WERI-Rb-1 (cell line): Measurements from ENCODE around the gene NCOA1.

Experiments used
- DNase-seq: peaks from one replicate; pipeline ENCODE4 v3.0.0-alpha.2; 2020
- H3K27ac ChIP-seq: fragments of 250-450 bp; sonication (Bioruptor Pico); 2 replicates; pipeline ENCODE4 v1.5.1; 2020; ENCODE audit warnings: mild to moderate bottlenecking, moderate library complexity
- H3K27me3 ChIP-seq: fragments of 250-450 bp; sonication (Bioruptor Pico); 2 replicates; pipeline ENCODE4 v1.5.1; 2021; ENCODE audit warnings: mild to moderate bottlenecking, low read depth, moderate library complexity; ENCODE audit not compliant: insufficient read depth, severe bottlenecking
- H3K36me3 ChIP-seq: fragments of 250-450 bp; sonication (Bioruptor Pico); 2 replicates; pipeline ENCODE4 v1.5.1; 2020; ENCODE audit warnings: mild to moderate bottlenecking, moderate library complexity
- H3K4me3 ChIP-seq: 2 replicates; pipeline ENCODE4 v1.5.1; 2011; ENCODE audit warnings: low read depth, mild to moderate bottlenecking, control low read depth, low read length
- H3K9me3 ChIP-seq: fragments of 250-450 bp; sonication (Bioruptor Pico); 2 replicates; pipeline ENCODE4 v1.5.1; 2021; ENCODE audit warnings: mild to moderate bottlenecking, moderate library complexity; ENCODE audit not compliant: severe bottlenecking
- TF ChIP-seq, protein P1 (sequence below): IDR thresholded peaks from 2 replicates; pipeline ENCODE4 v1.5.1; 2011; ENCODE audit warnings: low read depth, mild to moderate bottlenecking, control low read depth, inconsistent platforms, low read length

Gene NCOA1

DNA sequence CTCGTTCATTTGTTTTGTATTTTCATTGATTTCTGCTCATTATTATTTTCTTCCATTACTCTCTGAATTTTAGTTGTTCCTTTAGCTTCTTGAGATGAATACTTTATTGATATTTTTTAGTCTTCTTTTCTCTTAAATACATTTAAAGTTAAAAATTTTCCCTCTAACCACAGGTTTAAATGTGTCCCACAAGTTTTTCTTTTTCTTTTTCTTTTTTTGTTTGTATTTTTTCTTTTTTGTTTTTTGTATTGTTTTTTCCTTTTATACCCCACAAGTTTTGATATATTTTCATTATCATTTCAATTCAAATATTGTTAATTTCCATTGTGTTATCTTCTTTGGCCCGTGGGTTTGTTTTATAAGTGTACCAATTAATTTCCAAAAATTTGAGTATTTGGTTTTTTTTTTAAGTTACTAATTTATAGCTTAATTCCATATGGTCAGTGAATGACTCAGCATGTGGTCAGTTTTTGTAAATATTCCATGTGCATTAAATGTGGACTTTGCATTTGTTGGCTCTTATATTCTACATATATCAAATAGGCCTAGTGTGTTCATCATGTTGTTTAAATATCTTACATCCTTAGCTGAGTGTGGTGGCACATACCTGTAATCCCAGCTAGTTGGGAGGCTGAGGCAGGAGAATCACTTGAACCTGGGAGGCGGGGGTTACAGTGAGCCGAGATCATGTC lies 318.4 kb downstream of the NCOA1 start:
- Histone ChIP-seq H3K9me3 (peaks cover 6% of the 10 kb centered on the region), H3K27ac (no peak overlapping the region), H3K27me3 (no peaks in the 10 kb centered on the region), H3K36me3 (peaks cover 54% of the 10 kb centered on the region), H3K4me3 (no peak overlapping the region)
- DNase-seq: no peak
- TF ChIP-seq, protein P1, sequence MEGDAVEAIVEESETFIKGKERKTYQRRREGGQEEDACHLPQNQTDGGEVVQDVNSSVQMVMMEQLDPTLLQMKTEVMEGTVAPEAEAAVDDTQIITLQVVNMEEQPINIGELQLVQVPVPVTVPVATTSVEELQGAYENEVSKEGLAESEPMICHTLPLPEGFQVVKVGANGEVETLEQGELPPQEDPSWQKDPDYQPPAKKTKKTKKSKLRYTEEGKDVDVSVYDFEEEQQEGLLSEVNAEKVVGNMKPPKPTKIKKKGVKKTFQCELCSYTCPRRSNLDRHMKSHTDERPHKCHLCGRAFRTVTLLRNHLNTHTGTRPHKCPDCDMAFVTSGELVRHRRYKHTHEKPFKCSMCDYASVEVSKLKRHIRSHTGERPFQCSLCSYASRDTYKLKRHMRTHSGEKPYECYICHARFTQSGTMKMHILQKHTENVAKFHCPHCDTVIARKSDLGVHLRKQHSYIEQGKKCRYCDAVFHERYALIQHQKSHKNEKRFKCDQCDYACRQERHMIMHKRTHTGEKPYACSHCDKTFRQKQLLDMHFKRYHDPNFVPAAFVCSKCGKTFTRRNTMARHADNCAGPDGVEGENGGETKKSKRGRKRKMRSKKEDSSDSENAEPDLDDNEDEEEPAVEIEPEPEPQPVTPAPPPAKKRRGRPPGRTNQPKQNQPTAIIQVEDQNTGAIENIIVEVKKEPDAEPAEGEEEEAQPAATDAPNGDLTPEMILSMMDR: no peak

DNA sequence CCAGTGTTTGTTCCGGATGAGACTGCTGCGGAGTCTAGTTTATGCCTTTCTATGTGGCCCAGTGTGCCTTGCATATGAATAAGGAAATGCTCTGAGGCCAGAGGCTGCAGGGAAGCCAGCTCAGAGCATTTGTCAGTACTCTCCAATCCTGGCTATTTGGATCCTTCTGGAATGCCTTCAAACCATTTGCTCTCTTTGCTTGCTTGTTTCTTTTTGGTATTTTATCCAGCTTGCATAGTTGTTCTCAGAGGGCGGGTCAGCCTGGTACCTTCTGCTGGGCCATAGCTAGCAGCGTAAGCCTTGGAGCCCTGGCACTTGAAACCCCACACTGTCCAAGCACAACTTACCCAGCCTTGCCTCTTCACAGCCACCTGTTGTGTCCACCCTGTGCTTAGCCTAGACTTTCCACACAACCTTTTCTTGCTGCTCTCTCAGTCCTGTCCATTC lies 322.7 kb downstream of the NCOA1 start:
- Histone ChIP-seq H3K27me3 (no peaks in the 10 kb centered on the region), H3K9me3 (no peaks in the 10 kb centered on the region), H3K27ac (no peak overlapping the region), H3K36me3 (peaks cover 62% of the 10 kb centered on the region), H3K4me3 (no peak overlapping the region)
- no peak for DNase-seq
- TF ChIP-seq, protein P1: no peak

DNA sequence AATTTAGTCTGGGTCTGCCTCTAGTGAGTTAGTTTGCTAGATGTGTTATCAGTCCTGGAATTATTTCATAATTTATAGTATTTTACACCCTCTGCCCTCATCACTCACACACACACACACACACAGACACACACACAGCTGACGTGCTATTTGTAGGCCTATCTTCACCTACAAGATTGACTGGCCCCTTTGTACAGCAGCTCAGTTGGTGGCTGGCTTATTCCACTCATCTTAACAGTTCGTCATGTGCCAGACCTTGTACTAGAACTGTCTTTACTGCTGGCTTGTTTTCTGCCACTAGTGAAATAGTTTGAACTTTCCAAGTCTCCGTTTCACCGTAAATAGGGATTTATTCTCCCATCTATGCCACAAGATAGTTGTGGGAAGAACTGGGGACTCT lies 323.5 kb downstream of the NCOA1 start:
- Histone ChIP-seq H3K27ac (no peak overlapping the region), H3K36me3 (peaks cover 70% of the 10 kb centered on the region), H3K4me3 (no peak overlapping the region), H3K27me3 (no peaks in the 10 kb centered on the region), H3K9me3 (no peaks in the 10 kb centered on the region)
- TF ChIP-seq, protein P1: no peak
- DNase-seq: no peak

DNA sequence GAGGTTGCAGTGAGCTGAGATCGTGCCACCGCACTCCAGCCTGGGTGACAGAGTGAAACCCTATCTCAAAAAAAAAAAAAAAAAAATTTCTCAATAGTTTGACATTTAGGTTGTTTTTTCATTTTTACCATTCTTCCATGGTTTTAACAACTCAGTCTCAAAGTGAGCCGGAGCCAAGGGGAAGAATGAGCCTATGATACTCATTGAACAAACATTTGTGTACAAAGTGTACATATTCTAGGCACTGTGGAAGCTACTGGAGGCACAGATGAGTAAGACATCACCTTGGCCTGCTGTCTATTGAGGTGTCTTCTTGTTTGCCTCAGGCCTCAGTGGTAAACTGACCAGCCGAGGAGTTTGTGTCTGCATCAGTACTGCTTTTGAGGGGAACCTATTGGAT lies 324.1 kb downstream of the NCOA1 start:
- Histone ChIP-seq H3K4me3 (no peak overlapping the region), H3K36me3 (peaks cover 75% of the 10 kb centered on the region), H3K27ac (no peak overlapping the region)

DNA sequence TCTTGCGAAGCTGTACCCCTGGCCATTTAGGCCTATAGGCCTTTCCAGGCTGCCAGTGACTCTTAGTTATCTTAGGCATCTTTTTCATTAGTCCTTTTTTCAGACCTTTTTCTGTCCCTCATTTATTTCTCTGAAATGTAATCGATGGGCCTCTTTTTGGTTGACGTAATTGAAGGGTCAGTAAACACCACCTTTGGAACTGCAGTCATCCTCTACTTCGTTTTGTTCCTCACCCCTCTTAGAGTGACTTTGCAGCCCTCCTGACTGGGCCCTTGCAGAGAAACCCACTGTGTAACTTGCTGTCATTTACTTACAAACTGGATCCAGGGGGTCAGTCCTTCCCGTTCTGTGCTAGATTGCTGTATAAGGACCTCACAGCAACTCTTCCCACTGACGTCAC lies 325.4 kb downstream of the NCOA1 start:
- Histone ChIP-seq H3K4me3 (no peak overlapping the region), H3K36me3 (peaks cover 85% of the 10 kb centered on the region), H3K27me3 (no peaks in the 10 kb centered on the region), H3K27ac (no peak overlapping the region), H3K9me3 (no peaks in the 10 kb centered on the region)
- TF ChIP-seq, protein P1: no peak
- DNase-seq: no peak

More for the DNA sequence above, 324.1 kb downstream of the NCOA1 start:
- no peak for DNase-seq
- TF ChIP-seq, protein P1: no peak
- no peaks in the 10 kb centered on the region for H3K27me3 ChIP-seq
- no peaks in the 10 kb centered on the region for H3K9me3 ChIP-seq

DNA sequence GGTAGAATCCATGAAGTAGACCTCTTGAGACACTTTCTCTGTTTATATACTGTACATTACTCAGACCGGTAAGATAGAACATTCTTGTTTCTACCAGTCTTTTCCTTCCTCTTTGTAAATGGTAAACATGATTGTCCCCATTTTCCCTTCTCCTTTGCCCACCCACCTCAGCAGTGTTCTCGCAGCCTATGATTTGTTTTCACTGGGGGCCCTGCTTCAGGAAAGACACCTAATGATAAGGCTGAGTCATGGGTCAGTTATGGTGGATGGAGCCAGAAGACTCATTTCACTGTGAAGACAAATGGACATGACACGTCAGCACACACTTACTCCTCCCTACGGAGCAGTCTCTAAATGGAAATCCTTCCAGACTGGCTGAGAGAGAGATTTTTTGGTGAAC lies 325.8 kb downstream of the NCOA1 start:
- Histone ChIP-seq H3K27ac (no peak overlapping the region), H3K9me3 (no peaks in the 10 kb centered on the region), H3K36me3 (peaks cover 87% of the 10 kb centered on the region), H3K27me3 (no peaks in the 10 kb centered on the region), H3K4me3 (no peak overlapping the region)
- TF ChIP-seq, protein P1: no peak
- no peak for DNase-seq
